Putamen (tissue), 1 donor: Measurements from ENCODE around the gene RSL1D1.
"Not testable (repeated sequence)": the region's sequence is repeated elsewhere in the genome, so short reads cannot be mapped to it uniquely, and the experiment has no call there.

Experiments
- DNase-seq: peaks from one replicate; pipeline ENCODE4 v3.0.0-alpha.2; 2016; ENCODE audit warnings: low spot score

Gene RSL1D1

DNA sequence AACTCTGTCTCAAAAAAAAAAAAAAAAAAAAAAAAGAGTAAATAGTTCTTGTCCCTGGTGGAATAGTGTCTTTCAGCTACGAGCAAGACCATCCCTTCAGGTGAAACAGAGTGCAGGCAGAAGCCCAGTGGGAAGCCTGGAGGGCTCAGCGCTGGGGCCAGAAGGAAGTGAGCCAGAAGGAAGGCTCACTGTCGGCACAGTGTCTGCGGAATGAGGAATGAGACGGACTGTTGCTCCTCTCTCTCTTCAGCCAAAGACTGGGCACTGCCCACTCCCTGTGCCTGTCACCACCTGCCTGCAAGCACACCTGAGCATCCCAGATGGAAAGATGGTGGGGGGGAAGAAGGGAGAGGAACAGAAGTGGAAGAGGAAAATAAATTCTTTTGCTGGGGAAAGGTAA lies 7.5 kb downstream of the RSL1D1 start:
- DNase-seq = no peak

- no peak for DNase-seq
Measured at GRCh38 chr16:11843206-11843605, 8.1 kb downstream of the RSL1D1 start.

DNA sequence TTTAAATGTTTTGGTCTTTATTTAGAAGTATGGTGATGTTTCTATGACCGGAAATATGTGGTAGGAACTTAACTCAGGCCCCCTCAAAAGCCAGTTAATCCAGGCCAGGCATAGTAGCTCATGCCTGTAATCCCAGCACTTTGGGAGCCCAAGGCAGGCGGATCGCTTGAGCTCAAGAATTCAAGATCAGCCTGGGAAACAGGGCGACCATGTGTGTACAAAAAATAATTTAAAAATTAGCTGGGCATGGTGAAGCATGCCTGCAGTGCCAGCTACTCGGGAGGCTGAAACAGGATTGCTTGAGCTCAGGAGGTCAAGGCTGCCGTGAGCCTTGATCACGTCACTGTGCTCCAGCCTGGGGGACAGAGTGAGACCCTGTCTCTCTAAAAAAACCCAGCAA lies 10.3 kb downstream of the RSL1D1 start:
- no peak for DNase-seq

DNA sequence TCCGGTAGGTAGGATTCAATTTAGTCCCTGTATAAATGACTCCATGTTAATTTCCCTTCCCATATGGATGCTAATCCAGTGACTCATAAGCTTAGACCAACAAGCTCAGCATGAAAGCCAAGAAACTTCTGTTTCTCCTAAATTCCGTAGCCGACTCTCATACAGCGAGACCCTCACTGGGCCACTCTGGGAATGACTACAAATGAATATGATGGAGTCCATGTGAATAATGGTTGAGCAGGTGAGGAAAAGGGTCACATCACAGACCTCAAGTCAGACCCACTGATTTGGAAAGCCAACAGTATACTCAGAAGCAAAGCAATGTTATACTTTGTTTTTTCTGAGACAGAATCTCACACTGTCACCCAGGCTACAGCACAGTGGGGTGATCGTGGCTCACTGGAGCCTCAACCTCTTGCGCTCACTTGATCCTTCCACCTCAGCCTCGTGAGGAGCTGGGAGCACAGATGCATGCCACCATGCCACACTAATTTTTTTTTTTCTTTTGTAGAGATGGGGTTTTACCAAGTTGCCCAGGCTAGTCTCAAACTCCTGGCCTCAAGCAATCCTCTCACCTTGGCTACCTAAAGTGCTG lies 14.6 kb downstream of the RSL1D1 start:
- DNase-seq = no peak

GRCh38 chr16:11835891-11836649 lies 15.3 kb downstream of the RSL1D1 start:
- DNase-seq = no peak

GRCh38 chr16:11835309-11835708 lies 16.0 kb downstream of the RSL1D1 start:
- DNase-seq = no peak

DNA sequence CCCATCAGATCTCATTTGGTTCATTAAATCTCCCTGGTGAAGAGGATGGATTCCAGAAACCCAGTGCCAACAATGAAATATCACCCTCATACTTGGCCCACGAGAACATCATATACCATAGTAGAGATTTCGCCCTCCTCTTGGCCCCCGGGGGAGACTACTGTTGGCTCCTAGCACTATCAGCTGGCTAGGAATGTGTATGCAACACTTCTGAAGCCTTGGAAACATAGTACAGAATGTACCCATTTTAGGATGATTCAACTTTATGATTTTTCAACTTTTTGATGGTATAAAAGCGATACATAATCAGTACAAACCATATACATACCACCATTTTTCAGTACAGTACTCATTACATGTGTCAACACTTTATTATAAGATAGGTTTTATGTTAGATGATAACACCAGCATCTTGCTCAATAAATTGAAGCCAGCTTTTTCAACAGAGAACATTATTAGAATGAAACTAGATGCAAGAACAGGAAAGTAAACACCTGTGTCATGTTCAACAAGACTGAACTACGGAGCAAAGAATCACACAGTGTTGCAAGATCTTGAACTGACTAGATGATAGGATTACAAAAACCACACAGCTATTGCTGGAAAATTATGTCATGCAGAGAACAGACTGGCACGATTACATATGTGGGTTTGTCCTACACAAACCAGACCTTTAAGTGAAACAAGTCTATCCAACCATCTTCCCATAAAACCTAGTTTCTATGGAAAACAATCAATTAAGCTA lies 17.2 kb downstream of the RSL1D1 start:
- DNase-seq = no peak

DNA sequence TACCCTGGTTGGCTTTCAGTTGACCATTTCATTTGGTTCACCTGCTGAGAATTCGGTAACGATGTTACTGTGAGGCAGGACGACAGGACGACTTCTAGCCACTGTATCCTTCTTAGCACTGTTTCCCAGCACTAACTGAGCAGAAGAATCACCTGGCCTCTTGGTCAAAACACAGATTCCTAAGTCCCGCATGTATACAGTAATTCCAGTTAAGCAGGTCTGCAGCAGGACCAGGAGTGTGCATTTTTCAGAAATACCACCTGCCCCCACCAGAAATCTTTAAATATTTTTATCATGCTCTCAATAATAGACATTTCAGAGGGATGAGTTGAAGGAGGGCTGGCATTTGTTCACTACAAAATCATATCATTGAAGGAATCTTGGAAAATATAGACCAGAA lies 22.6 kb downstream of the RSL1D1 start:
- no peak for DNase-seq

DNA sequence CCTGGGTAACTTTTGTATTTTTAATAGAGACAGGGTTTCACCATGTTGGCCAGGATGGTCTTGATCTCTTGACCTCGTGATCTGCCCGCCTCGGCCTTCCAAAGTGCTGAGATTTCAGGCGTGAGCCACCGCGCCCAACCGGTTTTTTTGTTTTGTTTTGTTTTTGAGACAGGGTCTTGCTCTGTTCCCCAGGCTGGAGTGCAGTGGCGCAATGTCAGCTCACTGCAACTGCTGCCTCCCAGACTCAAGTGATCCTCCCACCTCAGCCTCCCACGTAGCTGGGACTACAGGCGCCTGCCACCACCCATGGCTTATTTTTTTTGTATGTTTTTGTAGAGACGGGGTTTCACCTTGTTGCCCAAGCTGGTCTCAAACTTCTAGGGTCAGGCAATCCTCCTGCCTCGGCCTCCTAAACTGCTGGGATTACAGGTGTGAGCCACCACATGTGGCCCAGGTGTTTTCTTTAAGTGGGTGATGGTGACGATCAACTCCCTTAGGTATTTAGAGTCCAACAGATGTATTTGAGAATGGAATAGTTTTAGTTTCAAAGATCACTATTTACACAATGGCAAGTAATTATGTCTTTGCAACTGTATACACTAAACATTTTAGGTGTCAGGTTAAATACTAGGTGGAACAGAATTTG lies 25.7 kb downstream of the RSL1D1 start:
- DNase-seq = not testable (repeated sequence)

- DNase-seq = no peak
Measured at GRCh38 chr16:11824362-11824761, 27.0 kb downstream of the RSL1D1 start.

- DNase-seq = not testable (repeated sequence)
Measured at GRCh38 chr16:11823645-11824044, 27.7 kb downstream of the RSL1D1 start.

GRCh38 chr16:11819798-11820197 lies 31.5 kb downstream of the RSL1D1 start:
- no peak for DNase-seq

- DNase-seq = not testable (repeated sequence)
Measured at GRCh38 chr16:11818970-11819369, 32.4 kb downstream of the RSL1D1 start.

DNA sequence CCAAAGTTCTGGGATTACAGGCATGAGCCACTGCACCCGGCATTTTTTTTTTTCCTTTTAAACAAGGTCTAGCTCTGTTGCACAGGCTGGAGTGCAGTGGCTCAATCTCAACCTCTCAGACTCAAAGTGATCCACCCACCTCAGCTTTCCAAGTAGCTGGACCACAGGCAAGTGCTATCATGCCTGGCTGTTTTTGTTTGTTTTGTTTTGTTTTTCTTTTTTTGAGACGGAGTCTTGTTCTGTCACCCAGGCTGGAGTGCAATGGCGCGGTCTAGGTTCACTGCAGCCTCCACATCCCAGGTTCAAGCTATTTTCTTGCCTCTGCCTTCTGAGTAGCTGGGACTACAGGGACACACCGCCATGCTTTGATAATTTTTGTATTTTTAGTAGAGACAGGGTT lies 35.2 kb downstream of the RSL1D1 start:
- no peak for DNase-seq

GRCh38 chr16:11814800-11815199 lies 36.5 kb downstream of the RSL1D1 start:
- DNase-seq = not testable (repeated sequence)

DNA sequence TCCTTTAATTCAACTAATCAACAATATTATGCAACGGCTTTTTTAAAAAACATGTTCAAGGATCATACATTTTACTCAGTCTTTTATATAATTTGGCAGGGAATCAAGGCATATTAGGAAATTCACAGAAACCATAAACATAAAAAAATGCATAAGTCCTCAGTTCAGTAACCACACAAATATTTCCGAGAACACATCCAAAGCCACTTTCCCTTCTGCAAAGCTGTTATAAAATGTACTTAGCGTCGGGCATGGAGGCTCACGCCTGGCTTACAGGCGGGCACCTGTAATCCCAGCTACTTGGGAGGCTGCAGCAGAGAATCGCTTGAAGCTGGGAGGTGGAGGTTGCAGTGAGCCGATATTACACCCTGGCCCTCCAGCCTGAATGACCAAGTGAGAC lies 44.6 kb downstream of the RSL1D1 start:
- DNase-seq = no peak

GRCh38 chr16:11805556-11805955 lies 45.8 kb downstream of the RSL1D1 start:
- no peak for DNase-seq

- DNase-seq = no peak
Measured at GRCh38 chr16:11801481-11802021, 49.8 kb downstream of the RSL1D1 start.

DNA sequence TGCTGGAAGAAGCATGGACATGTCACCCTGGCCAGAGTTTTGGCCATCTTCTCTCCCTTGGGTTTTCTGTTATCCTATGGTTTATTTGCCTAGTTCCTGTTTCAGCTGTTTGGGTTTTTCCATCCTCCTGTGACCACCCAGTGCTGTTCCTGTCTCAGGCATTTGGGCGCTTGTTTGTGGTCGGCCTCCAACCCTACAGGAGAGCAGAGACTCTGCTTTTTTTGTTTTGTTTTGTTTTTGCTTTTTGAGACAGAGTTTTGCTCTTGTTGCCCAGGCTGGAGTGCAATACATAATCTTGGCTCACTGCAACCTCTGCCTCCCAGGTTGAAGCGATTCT lies 51.0 kb downstream of the RSL1D1 start:
- DNase-seq = no peak

DNA sequence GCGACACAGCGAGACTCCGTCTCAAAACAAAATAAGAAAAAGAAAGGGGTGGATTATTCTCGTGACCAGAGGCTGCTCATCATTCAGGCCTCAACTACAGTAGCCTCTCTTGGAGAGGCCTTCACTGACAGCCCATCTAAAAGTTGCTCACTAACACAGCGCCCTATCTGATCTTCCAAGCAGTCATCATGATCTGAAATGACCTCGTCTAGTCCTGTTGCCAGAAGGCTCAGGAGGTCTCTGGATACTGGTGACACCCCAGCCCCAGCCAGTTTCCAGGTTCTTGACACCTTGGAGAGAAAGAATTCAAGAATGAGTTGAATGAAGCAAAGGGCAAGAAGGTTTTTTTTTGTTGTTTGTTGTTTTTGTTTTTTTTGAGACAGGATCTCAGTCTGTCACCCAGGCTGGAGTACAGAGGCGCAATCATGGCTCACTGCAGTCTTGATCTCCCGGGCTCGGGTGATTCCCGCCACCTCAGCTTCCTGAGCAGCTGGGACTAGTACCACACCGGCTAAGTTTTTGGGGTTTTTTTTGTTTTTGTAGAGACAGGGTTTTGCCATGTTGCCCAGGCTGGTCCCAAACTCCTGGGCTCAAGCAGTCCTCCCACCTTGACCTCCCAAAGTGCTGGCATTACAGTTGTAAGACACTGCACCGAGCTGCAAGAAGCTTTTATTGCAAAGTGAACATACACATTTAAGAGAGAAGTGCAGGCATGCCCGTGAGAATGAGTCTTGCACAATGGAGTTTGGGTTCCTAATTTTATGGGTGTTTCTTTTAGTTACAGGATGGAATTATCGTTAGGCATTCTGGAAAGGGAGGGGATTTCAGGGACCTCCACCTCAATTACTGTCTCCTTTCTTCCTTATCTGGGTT lies 51.6 kb downstream of the RSL1D1 start:
- DNase-seq = no peak

DNA sequence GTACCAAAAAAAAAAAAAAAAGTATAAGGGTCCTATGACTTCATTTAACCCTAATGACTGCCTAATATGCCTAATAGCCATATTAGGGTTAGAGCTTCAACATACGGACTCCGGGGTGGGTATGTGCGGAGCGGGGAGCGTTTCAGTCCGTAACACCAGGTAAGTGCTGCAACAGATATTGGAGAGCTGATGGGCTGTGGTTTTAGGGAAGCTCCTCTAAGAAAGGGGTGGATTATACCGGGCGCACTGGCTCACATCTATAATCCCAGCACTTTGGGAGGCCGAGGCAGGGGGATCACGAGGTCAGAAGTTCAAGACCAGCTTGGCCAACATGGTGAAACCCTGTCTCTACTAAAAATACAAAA lies 52.3 kb downstream of the RSL1D1 start:
- no peak for DNase-seq

DNA sequence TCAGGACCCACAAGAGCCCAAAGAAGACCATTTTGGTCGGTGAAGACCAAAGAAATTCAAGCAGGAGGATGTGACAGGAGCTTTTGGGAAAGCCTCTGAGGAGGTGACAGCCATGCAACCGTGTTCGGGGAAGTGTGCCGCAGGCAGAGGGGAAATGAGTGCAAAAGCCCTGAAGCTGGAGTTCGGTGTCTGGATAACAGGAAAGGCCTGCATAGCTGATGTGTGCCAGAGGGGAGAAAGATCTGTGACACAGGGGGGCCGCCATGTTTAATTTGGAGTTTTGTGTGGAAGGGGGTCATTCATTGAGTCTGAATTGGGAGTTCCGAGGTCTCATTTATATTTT lies 53.4 kb downstream of the RSL1D1 start:
- no peak for DNase-seq
